Transverse colon (tissue), 4 donors: ENCODE measurements around the gene FHAD1.

Experiments used
- POLR2A ChIP-seq: fragments of 450-650 bp; IDR thresholded peaks from one replicate; pipeline ENCODE4 v1.6.1; 2016; ENCODE audit warnings: antibody characterized with exemption, mild to moderate bottlenecking, moderate library complexity
- POLR2AphosphoS5 ChIP-seq, 3 donors: sonication (generic); formaldehyde crosslinking; IDR thresholded peaks; one replicate each; pipeline ENCODE4 v1.6.1; 2016; ENCODE audit warnings: antibody characterized with exemption in 3 of 3
- TF ChIP-seq, protein P1 (sequence below), 5 experiments: fragments of 200-600 bp in 3 of 5; fragments of 450-650 bp in 2 of 5; sonication (generic) in 3 of 5; IDR thresholded peaks; 1 replicate in 2 of 5; 2 replicates in 3 of 5; pipeline ENCODE4 v1.5.1; 2016 to 2017; ENCODE audit warnings: antibody characterized with exemption in 5 of 5, inconsistent platforms in 3 of 5, mild to moderate bottlenecking in 2 of 5, moderate library complexity in 1 of 5

DNA sequence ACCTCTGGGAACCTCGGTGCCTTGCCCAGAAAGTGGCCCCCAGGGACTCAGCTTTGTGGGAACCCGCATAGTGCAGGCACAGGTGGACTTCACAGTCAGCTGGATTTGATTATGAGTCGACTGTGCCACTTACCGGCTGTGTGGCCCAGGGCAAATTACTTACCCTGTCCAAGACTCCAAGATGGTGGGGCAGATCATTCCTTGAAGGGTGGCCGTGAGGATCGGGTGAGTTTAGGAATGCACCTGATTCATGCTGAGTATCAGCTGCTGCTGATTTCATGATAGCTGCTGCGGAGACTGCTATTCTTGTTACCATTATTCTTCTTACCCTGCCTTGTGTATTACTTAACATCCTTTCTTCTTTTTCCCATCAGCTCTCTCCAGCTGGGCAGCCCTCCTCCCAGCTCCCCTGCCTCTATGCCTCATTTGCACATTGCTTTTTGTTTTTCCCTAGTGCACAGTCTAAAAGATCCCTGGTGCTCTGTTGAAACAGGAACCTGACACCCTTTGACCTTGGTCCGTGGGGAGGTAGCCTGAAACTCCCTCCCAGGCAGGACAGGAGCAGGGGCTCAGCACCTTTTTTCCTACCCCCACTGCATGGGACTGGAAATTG, 40.5 kb upstream of the FHAD1 start:
- TF ChIP-seq POLR2AphosphoS5 (IDR thresholded peaks at IDR 0.05), result no peak
- TF ChIP-seq POLR2A, result no peak
- TF ChIP-seq, protein P1, sequence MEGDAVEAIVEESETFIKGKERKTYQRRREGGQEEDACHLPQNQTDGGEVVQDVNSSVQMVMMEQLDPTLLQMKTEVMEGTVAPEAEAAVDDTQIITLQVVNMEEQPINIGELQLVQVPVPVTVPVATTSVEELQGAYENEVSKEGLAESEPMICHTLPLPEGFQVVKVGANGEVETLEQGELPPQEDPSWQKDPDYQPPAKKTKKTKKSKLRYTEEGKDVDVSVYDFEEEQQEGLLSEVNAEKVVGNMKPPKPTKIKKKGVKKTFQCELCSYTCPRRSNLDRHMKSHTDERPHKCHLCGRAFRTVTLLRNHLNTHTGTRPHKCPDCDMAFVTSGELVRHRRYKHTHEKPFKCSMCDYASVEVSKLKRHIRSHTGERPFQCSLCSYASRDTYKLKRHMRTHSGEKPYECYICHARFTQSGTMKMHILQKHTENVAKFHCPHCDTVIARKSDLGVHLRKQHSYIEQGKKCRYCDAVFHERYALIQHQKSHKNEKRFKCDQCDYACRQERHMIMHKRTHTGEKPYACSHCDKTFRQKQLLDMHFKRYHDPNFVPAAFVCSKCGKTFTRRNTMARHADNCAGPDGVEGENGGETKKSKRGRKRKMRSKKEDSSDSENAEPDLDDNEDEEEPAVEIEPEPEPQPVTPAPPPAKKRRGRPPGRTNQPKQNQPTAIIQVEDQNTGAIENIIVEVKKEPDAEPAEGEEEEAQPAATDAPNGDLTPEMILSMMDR (IDR thresholded peaks at IDR 0.05), result no peak
